ENCODE measurements around the gene ADORA1.

- TF ChIP-seq MXI1 (IDR thresholded peaks at IDR 0.05; ENCODE audit: low read depth, low read length) (no peak), RCOR1 (IDR thresholded peaks at IDR 0.05; ENCODE audit: low read length) (no peak), RAD21 (IDR thresholded peaks at IDR 0.05; ENCODE audit: low read length) (no peak), GATA2 (CRISPR knock-in tag; IDR thresholded peaks at IDR 0.05) (no peak)
- TF ChIP-seq, protein P1, sequence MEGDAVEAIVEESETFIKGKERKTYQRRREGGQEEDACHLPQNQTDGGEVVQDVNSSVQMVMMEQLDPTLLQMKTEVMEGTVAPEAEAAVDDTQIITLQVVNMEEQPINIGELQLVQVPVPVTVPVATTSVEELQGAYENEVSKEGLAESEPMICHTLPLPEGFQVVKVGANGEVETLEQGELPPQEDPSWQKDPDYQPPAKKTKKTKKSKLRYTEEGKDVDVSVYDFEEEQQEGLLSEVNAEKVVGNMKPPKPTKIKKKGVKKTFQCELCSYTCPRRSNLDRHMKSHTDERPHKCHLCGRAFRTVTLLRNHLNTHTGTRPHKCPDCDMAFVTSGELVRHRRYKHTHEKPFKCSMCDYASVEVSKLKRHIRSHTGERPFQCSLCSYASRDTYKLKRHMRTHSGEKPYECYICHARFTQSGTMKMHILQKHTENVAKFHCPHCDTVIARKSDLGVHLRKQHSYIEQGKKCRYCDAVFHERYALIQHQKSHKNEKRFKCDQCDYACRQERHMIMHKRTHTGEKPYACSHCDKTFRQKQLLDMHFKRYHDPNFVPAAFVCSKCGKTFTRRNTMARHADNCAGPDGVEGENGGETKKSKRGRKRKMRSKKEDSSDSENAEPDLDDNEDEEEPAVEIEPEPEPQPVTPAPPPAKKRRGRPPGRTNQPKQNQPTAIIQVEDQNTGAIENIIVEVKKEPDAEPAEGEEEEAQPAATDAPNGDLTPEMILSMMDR (IDR thresholded peaks at IDR 0.05) = no peak
These were observed 49.6 kb upstream of the ADORA1 start for GRCh38 chr1:203077956-203078355.

All from SK-N-SH (cell line).